Bronchial epithelial cell (primary cell): ENCODE measurements around the gene PCK1. TPM values are rescaled to one million over a fixed set of nuclear protein-coding genes. Genes with fewer than 3 reads are reported as not detected.

Source experiments
- DNase-seq: peaks from one replicate; pipeline ENCODE4 v3.0.0-alpha.2; 2010; ENCODE audit warnings: low read depth
- FAIRE-seq: peaks from 2 replicates; lab custom pipeline; 2011; peaks lifted over from hg19 to GRCh38; lab: Jason Lieb, UNC
- H3K27me3 ChIP-seq: 2 replicates; pipeline ENCODE4 v1.5.1; 2011; ENCODE audit warnings: low read length; ENCODE audit not compliant: control insufficient read depth, insufficient read depth
- H3K36me3 ChIP-seq: 2 replicates; pipeline ENCODE4 v1.5.1; 2011; ENCODE audit warnings: low read length; ENCODE audit not compliant: control insufficient read depth, insufficient read depth
- H3K4me3 ChIP-seq: 2 replicates; pipeline ENCODE4 v1.5.1; 2011; ENCODE audit warnings: mild to moderate bottlenecking, low read depth, low read length, control low read depth
- total RNA-seq: library from RNA; depleted of rRNA; stranded (reverse); fragments of >200 nt; gene quantifications from 2 replicates; pipeline ENCODE4 v1.2.1, GENCODE V29; 2014
- TF ChIP-seq, protein P1 (sequence below): IDR thresholded peaks from 2 replicates; pipeline ENCODE4 v1.5.1; 2011; ENCODE audit warnings: mild to moderate bottlenecking, moderate library complexity, low read length, control low read depth, inconsistent platforms; ENCODE audit not compliant: insufficient read depth, severe bottlenecking

The PCK1 gene
- total RNA-seq, 1 donor from 2014 or later, result not detected

GRCh38 chr20:57612916-57613315, 52.0 kb downstream of the PCK1 start:
- TF ChIP-seq, protein P1, sequence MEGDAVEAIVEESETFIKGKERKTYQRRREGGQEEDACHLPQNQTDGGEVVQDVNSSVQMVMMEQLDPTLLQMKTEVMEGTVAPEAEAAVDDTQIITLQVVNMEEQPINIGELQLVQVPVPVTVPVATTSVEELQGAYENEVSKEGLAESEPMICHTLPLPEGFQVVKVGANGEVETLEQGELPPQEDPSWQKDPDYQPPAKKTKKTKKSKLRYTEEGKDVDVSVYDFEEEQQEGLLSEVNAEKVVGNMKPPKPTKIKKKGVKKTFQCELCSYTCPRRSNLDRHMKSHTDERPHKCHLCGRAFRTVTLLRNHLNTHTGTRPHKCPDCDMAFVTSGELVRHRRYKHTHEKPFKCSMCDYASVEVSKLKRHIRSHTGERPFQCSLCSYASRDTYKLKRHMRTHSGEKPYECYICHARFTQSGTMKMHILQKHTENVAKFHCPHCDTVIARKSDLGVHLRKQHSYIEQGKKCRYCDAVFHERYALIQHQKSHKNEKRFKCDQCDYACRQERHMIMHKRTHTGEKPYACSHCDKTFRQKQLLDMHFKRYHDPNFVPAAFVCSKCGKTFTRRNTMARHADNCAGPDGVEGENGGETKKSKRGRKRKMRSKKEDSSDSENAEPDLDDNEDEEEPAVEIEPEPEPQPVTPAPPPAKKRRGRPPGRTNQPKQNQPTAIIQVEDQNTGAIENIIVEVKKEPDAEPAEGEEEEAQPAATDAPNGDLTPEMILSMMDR, result no peak
- Histone ChIP-seq H3K27me3 (peaks cover 21% of the 10 kb centered on the region), H3K36me3 (no peaks in the 10 kb centered on the region), H3K4me3 (no peak overlapping the region)
- no peak for FAIRE-seq
- DNase-seq, result no peak

- no peaks in the 10 kb centered on the region for H3K36me3 ChIP-seq
- DNase-seq (no peak), FAIRE-seq (no peak)
- H3K4me3 ChIP-seq, result no peak overlapping the region
- peaks cover 18% of the 10 kb centered on the region for H3K27me3 ChIP-seq
- TF ChIP-seq, protein P1, result no peak
Measured at GRCh38 chr20:57613481-57613921, 52.6 kb downstream of the PCK1 start.

GRCh38 chr20:57614490-57615444, 53.9 kb downstream of the PCK1 start:
- TF ChIP-seq, protein P1, result no peak
- DNase-seq (no peak), FAIRE-seq (no peak)
- Histone ChIP-seq H3K27me3 (peaks cover 15% of the 10 kb centered on the region), H3K36me3 (no peaks in the 10 kb centered on the region), H3K4me3 (no peak overlapping the region)

DNA sequence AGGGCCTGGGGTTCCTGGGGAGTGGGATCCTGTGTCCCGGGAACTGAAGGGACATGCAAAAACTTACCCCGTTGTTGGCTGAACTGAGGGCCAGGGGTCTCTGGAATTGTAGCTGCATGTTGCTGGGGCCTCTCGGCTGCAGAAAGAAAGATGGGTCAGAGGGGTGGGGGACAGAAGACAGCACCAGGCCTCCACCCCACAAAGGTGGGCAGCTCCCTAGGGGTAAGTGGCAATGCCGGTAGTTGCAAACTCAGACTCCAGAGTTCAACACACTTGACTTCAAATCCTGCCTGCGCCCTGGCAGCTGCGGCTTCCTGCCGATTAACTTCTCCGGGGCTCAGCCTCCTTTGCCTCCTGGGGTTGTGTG, 54.5 kb downstream of the PCK1 start:
- Histone ChIP-seq H3K4me3 (no peak overlapping the region), H3K27me3 (peaks cover 15% of the 10 kb centered on the region), H3K36me3 (no peaks in the 10 kb centered on the region)
- no peak for DNase-seq
- no peak for FAIRE-seq
- TF ChIP-seq, protein P1, result no peak

GRCh38 chr20:57616143-57616951, 55.4 kb downstream of the PCK1 start:
- FAIRE-seq (no peak), DNase-seq (no peak)
- Histone ChIP-seq H3K36me3 (no peaks in the 10 kb centered on the region), H3K4me3 (no peak overlapping the region), H3K27me3 (peaks cover 15% of the 10 kb centered on the region)
- TF ChIP-seq, protein P1, result no peak
